ENCODE data around the gene SLC34A2.
"Not testable (repeated sequence)": the region's sequence is repeated elsewhere in the genome, so short reads cannot be mapped to it uniquely, and the experiment has no call there.

SLC34A2 gene, protein sequence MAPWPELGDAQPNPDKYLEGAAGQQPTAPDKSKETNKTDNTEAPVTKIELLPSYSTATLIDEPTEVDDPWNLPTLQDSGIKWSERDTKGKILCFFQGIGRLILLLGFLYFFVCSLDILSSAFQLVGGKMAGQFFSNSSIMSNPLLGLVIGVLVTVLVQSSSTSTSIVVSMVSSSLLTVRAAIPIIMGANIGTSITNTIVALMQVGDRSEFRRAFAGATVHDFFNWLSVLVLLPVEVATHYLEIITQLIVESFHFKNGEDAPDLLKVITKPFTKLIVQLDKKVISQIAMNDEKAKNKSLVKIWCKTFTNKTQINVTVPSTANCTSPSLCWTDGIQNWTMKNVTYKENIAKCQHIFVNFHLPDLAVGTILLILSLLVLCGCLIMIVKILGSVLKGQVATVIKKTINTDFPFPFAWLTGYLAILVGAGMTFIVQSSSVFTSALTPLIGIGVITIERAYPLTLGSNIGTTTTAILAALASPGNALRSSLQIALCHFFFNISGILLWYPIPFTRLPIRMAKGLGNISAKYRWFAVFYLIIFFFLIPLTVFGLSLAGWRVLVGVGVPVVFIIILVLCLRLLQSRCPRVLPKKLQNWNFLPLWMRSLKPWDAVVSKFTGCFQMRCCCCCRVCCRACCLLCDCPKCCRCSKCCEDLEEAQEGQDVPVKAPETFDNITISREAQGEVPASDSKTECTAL

GRCh38 chr4:25654971-25655963 is at the start of gene SLC34A2:
Gene SLC34A2 (plus strand): TSS chr4:25655851. CDS start chr4:25662501, 6,650 bp downstream.
- no peak for FAIRE-seq

DNA sequence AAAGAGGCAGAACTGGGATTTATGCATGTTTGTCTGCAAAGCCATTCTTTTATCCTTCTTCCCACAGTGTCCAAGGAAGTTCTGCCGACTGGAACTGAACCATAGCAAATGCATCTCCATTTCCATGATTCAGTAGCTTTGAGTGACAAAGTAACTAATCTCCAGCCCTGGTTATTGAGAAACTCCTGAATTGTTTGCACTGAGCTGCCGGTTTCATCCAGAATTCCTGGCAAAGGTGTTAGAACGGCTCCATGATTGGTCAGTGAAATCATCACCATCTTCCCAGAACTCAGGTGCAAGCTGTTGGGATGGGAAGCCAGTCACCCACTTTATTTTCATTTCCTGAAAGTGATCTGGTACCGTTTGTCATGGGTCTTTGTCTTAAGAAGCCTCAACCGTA is 47.0 kb upstream of the SLC34A2 start:
- no peak for FAIRE-seq

DNA sequence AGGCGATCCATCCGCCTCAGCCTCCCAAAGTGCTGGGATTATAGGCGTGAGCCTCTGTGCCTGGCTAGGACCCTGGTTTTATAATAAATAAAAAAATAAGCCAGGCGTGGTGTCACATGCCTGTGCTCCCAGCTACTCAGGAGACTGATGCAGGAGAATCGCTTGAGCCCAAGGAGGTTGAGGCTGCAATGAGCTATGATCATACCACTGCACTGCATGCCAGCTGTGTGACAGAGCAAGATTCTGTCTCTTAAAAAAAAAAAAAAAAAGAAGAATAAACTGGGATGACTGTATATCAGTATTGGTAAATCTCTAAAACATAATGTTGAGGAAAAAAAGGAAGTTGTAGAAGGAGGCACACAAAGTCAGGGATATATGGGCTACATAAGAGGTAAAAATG is 45.7 kb upstream of the SLC34A2 start:
- no peak for FAIRE-seq

DNA sequence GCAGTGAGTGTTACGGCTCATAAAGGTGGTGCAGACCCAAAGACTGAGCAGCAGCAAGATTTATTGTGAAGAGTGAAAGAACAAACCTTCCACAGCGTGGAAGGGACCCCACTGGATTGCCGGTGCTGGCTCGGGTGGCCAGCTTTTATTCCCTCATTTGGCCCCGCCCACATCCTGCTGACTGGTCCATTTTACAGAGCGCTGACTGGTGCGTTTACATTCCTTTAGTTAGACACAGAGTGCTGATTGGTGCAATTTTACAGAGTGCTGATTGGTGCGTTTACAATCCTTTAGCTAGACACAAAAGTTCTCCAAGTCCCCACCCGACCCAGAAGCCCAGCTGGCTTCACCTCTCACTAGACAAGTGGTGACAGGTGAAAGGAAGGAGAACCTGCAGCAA is 42.0 kb upstream of the SLC34A2 start:
- not testable (repeated sequence) for FAIRE-seq

DNA sequence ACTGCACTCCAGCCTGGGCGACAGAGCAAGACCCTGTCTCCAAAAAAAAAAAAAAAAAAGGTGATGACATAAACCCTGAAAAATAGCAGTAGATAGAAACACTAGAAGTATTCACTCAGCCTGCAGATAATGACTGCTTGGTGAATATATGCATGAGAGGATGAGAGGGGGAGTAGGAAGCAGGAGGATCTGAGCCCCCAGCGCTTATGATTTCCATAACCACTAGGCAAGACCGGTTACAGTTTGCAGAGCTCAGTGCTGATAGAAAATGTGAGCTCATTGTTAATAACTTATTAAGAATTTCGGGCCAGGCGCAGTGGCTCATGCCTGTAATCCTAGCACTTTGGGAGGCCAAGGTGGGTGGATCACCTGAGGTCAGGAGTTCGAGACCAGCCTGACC is 40.8 kb upstream of the SLC34A2 start:
- FAIRE-seq: no peak

DNA sequence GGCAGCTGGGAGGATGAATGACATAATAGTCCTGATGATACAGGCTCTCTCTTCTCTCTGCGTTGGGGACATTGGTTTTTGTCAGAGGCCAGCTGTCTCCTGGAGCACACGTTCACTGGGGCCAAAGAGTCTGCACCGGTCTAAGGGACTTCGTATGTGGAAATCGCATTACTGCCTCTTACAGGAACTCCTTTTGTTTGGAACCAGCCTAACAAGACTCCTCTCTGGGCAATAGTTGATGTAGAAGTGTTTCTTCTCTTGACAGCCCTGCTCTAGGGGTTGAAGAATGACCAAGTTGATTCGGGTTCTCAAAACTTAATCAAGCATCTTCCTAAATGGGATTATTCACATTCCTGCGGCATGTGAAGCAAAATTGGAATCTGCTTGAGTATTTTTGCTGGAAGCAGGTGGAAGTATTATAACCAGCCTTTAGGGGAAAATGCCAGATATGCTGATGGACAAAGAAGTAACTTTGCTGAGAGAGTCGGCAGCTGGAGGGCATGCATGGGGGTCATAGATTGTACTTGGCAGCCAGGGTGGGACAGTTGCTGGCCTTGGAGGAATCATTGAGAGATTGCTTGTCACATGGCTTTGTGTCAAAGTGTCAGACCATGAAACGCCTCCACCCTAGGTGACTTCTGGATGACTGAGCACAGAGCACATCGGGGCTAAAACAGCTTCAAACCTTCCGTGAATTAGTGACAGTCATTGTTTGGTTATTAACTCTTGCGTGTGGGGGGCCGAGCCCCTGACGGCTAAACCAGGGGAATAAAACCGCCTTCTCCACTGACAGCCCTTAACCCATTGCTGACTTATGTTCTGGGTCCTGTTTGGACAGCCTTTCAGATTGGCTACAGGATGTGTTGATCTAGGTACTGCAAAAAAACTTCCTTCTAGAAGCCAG is 34.4 kb upstream of the SLC34A2 start:
- no peak for FAIRE-seq

- FAIRE-seq: no peak
Measured at GRCh38 chr4:25624616-25625015, 31.0 kb upstream of the SLC34A2 start.

GRCh38 chr4:25628451-25628850 is 27.2 kb upstream of the SLC34A2 start:
- no peak for FAIRE-seq

- FAIRE-seq: no peak
Measured at GRCh38 chr4:25632135-25632534, 23.5 kb upstream of the SLC34A2 start.

DNA sequence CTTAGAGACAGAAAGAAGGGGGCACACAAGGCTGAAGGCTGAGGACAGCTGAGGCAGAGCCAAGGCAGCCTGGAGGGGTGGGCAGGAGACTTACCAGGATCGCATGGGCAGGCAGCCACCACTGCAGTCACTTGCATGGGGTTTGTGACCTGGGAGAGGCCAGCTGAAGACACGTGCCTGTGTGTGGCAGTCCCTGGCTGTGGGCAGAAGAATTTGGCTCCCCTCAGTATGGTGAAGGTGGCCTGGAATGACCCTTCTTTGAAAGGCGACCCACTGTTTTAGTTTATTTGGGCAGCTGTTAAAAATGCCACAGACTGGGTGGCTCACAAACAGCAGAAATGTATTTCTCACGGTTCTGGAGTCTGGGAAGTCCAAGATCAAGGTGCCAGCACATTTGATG is 22.1 kb upstream of the SLC34A2 start:
- FAIRE-seq: no peak

DNA sequence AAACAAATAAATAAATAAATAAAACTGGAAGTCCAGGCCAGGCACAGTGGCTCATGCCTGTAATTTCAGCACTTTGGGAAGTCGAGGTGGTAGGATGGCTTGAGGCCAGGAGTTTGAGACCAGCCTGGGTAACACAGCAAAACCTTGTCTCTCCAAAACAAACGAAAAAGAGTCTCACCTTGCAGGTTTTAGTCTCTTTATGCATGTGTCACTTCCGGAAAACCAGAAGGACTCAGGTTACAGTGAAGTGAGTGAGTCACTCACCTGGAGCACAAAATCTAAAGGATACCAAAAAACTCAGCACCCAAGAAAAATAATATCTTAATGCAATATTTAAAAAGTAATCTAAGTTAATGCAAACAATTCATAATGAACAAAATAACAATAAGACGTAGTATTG is 20.1 kb upstream of the SLC34A2 start:
- FAIRE-seq: no peak

- FAIRE-seq: no peak
Measured at GRCh38 chr4:25637581-25638220, 17.9 kb upstream of the SLC34A2 start.

- no peak for FAIRE-seq
Measured at GRCh38 chr4:25638221-25638601, 17.4 kb upstream of the SLC34A2 start.

- no peak for FAIRE-seq
Measured at GRCh38 chr4:25638806-25639205, 16.8 kb upstream of the SLC34A2 start.

DNA sequence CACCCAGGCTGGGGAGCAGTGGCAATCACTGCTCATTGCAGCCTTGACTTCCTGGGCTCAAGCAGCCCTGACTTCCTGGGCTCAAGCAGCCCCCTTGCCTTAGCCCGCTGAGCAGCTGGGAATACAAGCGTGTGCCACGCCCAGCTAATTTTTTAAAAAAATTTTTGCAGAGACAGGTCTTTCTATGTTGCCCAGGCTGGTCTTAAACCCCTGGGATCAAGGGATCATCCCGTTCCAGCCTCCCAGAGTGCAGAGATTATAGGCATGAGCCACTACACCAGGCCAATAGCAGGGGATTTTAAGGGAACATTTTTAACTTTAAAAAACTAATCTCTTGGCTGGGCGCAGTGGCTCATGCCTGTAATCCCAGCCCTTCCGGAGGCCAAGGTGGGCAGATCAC is 5.3 kb upstream of the SLC34A2 start:
- no peak for FAIRE-seq

GRCh38 chr4:25651682-25652081 is 4.0 kb upstream of the SLC34A2 start:
- FAIRE-seq: no peak

GRCh38 chr4:25654031-25654970 is 1.4 kb upstream of the SLC34A2 start:
- no peak for FAIRE-seq

- FAIRE-seq: no peak
Measured at GRCh38 chr4:25656031-25656430, 380 bp downstream of the SLC34A2 start.

GRCh38 chr4:25658357-25658771 is 2.7 kb downstream of the SLC34A2 start:
- no peak for FAIRE-seq

GRCh38 chr4:25658777-25659176 is 3.1 kb downstream of the SLC34A2 start:
- FAIRE-seq: no peak
